ENCODE measurements around the gene FNIP2.

GRCh38 chr4:158945529-158946108, 176.8 kb downstream of the FNIP2 start:
- TF ChIP-seq, protein P1, sequence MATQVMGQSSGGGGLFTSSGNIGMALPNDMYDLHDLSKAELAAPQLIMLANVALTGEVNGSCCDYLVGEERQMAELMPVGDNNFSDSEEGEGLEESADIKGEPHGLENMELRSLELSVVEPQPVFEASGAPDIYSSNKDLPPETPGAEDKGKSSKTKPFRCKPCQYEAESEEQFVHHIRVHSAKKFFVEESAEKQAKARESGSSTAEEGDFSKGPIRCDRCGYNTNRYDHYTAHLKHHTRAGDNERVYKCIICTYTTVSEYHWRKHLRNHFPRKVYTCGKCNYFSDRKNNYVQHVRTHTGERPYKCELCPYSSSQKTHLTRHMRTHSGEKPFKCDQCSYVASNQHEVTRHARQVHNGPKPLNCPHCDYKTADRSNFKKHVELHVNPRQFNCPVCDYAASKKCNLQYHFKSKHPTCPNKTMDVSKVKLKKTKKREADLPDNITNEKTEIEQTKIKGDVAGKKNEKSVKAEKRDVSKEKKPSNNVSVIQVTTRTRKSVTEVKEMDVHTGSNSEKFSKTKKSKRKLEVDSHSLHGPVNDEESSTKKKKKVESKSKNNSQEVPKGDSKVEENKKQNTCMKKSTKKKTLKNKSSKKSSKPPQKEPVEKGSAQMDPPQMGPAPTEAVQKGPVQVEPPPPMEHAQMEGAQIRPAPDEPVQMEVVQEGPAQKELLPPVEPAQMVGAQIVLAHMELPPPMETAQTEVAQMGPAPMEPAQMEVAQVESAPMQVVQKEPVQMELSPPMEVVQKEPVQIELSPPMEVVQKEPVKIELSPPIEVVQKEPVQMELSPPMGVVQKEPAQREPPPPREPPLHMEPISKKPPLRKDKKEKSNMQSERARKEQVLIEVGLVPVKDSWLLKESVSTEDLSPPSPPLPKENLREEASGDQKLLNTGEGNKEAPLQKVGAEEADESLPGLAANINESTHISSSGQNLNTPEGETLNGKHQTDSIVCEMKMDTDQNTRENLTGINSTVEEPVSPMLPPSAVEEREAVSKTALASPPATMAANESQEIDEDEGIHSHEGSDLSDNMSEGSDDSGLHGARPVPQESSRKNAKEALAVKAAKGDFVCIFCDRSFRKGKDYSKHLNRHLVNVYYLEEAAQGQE (IDR thresholded peaks at IDR 0.05; ENCODE audit: borderline replicate concordance) = no peak
- TF ChIP-seq EZH2 (IDR thresholded peaks at IDR 0.05; ENCODE audit: borderline replicate concordance, insufficient read depth, low read length, poor library complexity, severe bottlenecking) (no peak), RAD21 (conservative IDR thresholded peaks at IDR 0.05) (no peak), SMC3 (conservative IDR thresholded peaks at IDR 0.05; ENCODE audit: poor library complexity) (no peak), POLR2AphosphoS5 (IDR thresholded peaks at IDR 0.05) (no peak), MXI1 (conservative IDR thresholded peaks at IDR 0.05; ENCODE audit: poor library complexity, severe bottlenecking) (no peak)
- TF ChIP-seq, protein P2, sequence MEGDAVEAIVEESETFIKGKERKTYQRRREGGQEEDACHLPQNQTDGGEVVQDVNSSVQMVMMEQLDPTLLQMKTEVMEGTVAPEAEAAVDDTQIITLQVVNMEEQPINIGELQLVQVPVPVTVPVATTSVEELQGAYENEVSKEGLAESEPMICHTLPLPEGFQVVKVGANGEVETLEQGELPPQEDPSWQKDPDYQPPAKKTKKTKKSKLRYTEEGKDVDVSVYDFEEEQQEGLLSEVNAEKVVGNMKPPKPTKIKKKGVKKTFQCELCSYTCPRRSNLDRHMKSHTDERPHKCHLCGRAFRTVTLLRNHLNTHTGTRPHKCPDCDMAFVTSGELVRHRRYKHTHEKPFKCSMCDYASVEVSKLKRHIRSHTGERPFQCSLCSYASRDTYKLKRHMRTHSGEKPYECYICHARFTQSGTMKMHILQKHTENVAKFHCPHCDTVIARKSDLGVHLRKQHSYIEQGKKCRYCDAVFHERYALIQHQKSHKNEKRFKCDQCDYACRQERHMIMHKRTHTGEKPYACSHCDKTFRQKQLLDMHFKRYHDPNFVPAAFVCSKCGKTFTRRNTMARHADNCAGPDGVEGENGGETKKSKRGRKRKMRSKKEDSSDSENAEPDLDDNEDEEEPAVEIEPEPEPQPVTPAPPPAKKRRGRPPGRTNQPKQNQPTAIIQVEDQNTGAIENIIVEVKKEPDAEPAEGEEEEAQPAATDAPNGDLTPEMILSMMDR (IDR thresholded peaks at IDR 0.05; ENCODE audit: poor library complexity, severe bottlenecking) = no peak

All from neural cell (in vitro differentiated cells).